SK-N-SH (cell line): ENCODE results near the gene CALB2. TPM values are rescaled to one million over a fixed set of nuclear protein-coding genes. Genes with fewer than 3 reads are reported as not detected.

Experiments
- CTCF ChIA-PET: fragments of 300-600, 350-600 bp; formaldehyde crosslinking; extraction: SDS; loops from one replicate; lab custom pipeline; 2021; lab: Yijun Ruan, JAX
- POLR2A ChIA-PET: fragments of 350-600 bp; sonication (Branson Sonifier 250); formaldehyde crosslinking; extraction: SDS; loops from one replicate; lab custom pipeline; 2020; ENCODE audit warnings: antibody characterized with exemption, inconsistent platforms; lab: Yijun Ruan, JAX
- DNase-seq: peaks from one replicate; pipeline ENCODE4 v3.0.0; 2012
- H2AFZ ChIP-seq: fragments of 200-600 bp; sonication (generic); 2 replicates; pipeline ENCODE4 v1.8.1; 2016; ENCODE audit warnings: antibody characterized with exemption, mild to moderate bottlenecking, low read depth
- H3F3A ChIP-seq: fragments of 200-600 bp; sonication (generic); replicated peaks from 2 replicates; pipeline ENCODE3; 2016; ENCODE audit warnings: antibody characterized with exemption, mild to moderate bottlenecking; ENCODE audit not compliant: insufficient read depth
- H3K27ac ChIP-seq, 2 experiments: fragments of 200-500 bp in 1 of 2; fragments of 200-600 bp in 1 of 2; sonication (Bioruptor generic) in 1 of 2; sonication (generic), shearing (Covaris generic) in 1 of 2; 2 replicates each; pipeline versions ENCODE4 v1.5.1 to v1.6.1; 2014 to 2016; ENCODE audit warnings: low read depth in 2 of 2, inconsistent platforms in 1 of 2, low read length in 1 of 2, mild to moderate bottlenecking in 1 of 2, mixed read lengths in 1 of 2
- H3K27me3 ChIP-seq: fragments of 200-600 bp; sonication (generic), shearing (Covaris generic); 2 replicates; pipeline ENCODE4 v1.6.1; 2016; ENCODE audit warnings: mixed run types; ENCODE audit not compliant: insufficient read depth
- H3K36me3 ChIP-seq, 2 experiments: fragments of 200-500 bp in 1 of 2; fragments of 200-600 bp in 1 of 2; sonication (Bioruptor generic) in 1 of 2; sonication (generic) in 1 of 2; replicated peaks in 1 of 2; 2 replicates each; pipeline versions ENCODE3 to v1.5.1; 2014 to 2016; ENCODE audit warnings: low read length in 1 of 2, mild to moderate bottlenecking in 1 of 2; ENCODE audit not compliant: insufficient read depth in 2 of 2, control insufficient read depth in 1 of 2
- H3K4me1 ChIP-seq, 2 experiments: fragments of 200-500 bp in 1 of 2; fragments of 200-600 bp in 1 of 2; sonication (Bioruptor generic) in 1 of 2; sonication (generic), shearing (Covaris generic) in 1 of 2; 2 replicates each; pipeline versions ENCODE4 v1.5.1 to v1.6.1; 2014 to 2016; ENCODE audit warnings: low read depth in 1 of 2, low read length in 1 of 2, mixed run types in 1 of 2; ENCODE audit not compliant: insufficient read depth in 2 of 2, control insufficient read depth in 1 of 2
- H3K4me2 ChIP-seq: fragments of 200-600 bp; sonication (generic), shearing (Covaris generic); 2 replicates; pipeline ENCODE4 v1.6.1; 2017; ENCODE audit warnings: mixed run types
- H3K4me3 ChIP-seq, 2 experiments: fragments of 200-500 bp in 1 of 2; fragments of 200-600 bp in 1 of 2; sonication (Bioruptor generic) in 1 of 2; sonication (generic), shearing (Covaris generic) in 1 of 2; 2 replicates each; pipeline versions ENCODE4 v1.5.1 to v1.8.1; 2014 to 2016; ENCODE audit warnings: low read depth in 2 of 2, inconsistent platforms in 1 of 2, low read length in 1 of 2, mild to moderate bottlenecking in 1 of 2, mixed read lengths in 1 of 2, moderate library complexity in 1 of 2
- H3K79me2 ChIP-seq: fragments of 200-600 bp; sonication (generic); 2 replicates; pipeline ENCODE4 v1.8.1; 2017; ENCODE audit warnings: mild to moderate bottlenecking; ENCODE audit not compliant: insufficient read depth
- H3K9ac ChIP-seq: fragments of 200-600 bp; sonication (generic); 2 replicates; pipeline ENCODE4 v1.6.1; 2017; ENCODE audit warnings: mixed run types
- H3K9me2 ChIP-seq: fragments of 200-600 bp; sonication (generic); 2 replicates; pipeline ENCODE4 v1.6.1; 2017; ENCODE audit warnings: mixed run types
- H3K9me3 ChIP-seq: fragments of 200-600 bp; sonication (generic); 2 replicates; pipeline ENCODE4 v1.6.1; 2017; ENCODE audit warnings: mixed run types, mild to moderate bottlenecking, moderate library complexity
- H4K20me1 ChIP-seq: fragments of 200-600 bp; sonication (generic); 2 replicates; pipeline ENCODE4 v1.6.1; 2017; ENCODE audit warnings: mild to moderate bottlenecking, mixed run types; ENCODE audit not compliant: insufficient read depth
- CHD2 ChIP-seq: fragments of 150-350 bp; IDR thresholded peaks from 2 replicates; pipeline ENCODE4 v1.6.1; 2018; ENCODE audit warnings: low read length; ENCODE audit not compliant: partially characterized antibody
- CTCF ChIP-seq: fragments of 200-600 bp; sonication (generic); IDR thresholded peaks from 2 replicates; pipeline ENCODE4 v1.6.1; 2017; ENCODE audit warnings: antibody characterized with exemption, mild to moderate bottlenecking, moderate library complexity
- ELF1 ChIP-seq: IDR thresholded peaks from 2 replicates; pipeline ENCODE4 v1.4.0; 2012
- EP300 ChIP-seq, 2 experiments: IDR thresholded peaks; 2 replicates each; pipeline versions ENCODE4 v1.4.0 to v1.6.1; 2012; ENCODE audit warnings: borderline replicate concordance in 1 of 2, low read depth in 1 of 2, low read length in 1 of 2
- FOSL2 ChIP-seq: IDR thresholded peaks from 2 replicates; pipeline ENCODE4 v1.4.0; 2012; ENCODE audit warnings: low read depth, mild to moderate bottlenecking, moderate library complexity, borderline replicate concordance
- FOXJ3 ChIP-seq: sonication (generic); formaldehyde crosslinking; IDR thresholded peaks from 2 replicates; pipeline ENCODE4 v1.5.1; 2020; ENCODE audit warnings: mild to moderate bottlenecking, missing genetic modification reagents
- FOXM1 ChIP-seq: IDR thresholded peaks from 2 replicates; pipeline ENCODE4 v1.4.0; 2012; ENCODE audit warnings: low read depth, mild to moderate bottlenecking
- GATA2 ChIP-seq: sonication (generic); formaldehyde crosslinking; IDR thresholded peaks from 2 replicates; pipeline ENCODE4 v1.5.0; 2020; ENCODE audit warnings: mild to moderate bottlenecking, missing genetic modification reagents
- JUND ChIP-seq: IDR thresholded peaks from 2 replicates; pipeline ENCODE4 v1.4.0; 2012
- MAX ChIP-seq: IDR thresholded peaks from 2 replicates; pipeline ENCODE4 v1.4.0; 2012; ENCODE audit warnings: low read depth
- MEF2A ChIP-seq: IDR thresholded peaks from 2 replicates; pipeline ENCODE4 v1.4.0; 2012; ENCODE audit warnings: low read depth, borderline replicate concordance
- MXI1 ChIP-seq: IDR thresholded peaks from 2 replicates; pipeline ENCODE4 v1.6.1; 2012; ENCODE audit warnings: mild to moderate bottlenecking, low read depth, low read length, improper control_type of control experiment
- NRF1 ChIP-seq: IDR thresholded peaks from 2 replicates; pipeline ENCODE4 v1.6.1; 2012; ENCODE audit warnings: low read depth, mild to moderate bottlenecking, low read length
- RAD21 ChIP-seq: IDR thresholded peaks from 2 replicates; pipeline ENCODE4 v1.6.1; 2012; ENCODE audit warnings: mild to moderate bottlenecking, low read length
- REST ChIP-seq: IDR thresholded peaks from 2 replicates; pipeline ENCODE4 v1.6.1; 2012; ENCODE audit warnings: mild to moderate bottlenecking, low read depth, low read length, moderate library complexity
- RFX5 ChIP-seq: IDR thresholded peaks from 2 replicates; pipeline ENCODE4 v1.6.1; 2012; ENCODE audit warnings: mild to moderate bottlenecking, improper control_type of control experiment, low read length
- RXRA ChIP-seq: IDR thresholded peaks from 2 replicates; pipeline ENCODE4 v1.4.0; 2012; ENCODE audit warnings: low read depth, mild to moderate bottlenecking, borderline replicate concordance
- SIN3A ChIP-seq: IDR thresholded peaks from 2 replicates; pipeline ENCODE4 v1.6.1; 2012; ENCODE audit warnings: low read depth, mild to moderate bottlenecking, low read length, moderate library complexity, borderline replicate concordance
- TCF12 ChIP-seq: IDR thresholded peaks from 2 replicates; pipeline ENCODE4 v1.4.0; 2012
- USF1 ChIP-seq: IDR thresholded peaks from 2 replicates; pipeline ENCODE4 v1.4.0; 2012; ENCODE audit warnings: low read depth, borderline replicate concordance
- WGBS: methylation state at CpG from one replicate; pipeline ENCODE4 v1.1.6; 2017; ENCODE audit warnings: low lambda C conversion rate; 5-methylcytosine and 5-hydroxymethylcytosine counted together
- polyA plus RNA-seq, 3 experiments: library from polyadenylated mRNA; depleted of rRNA; stranded (reverse); fragments of >200 nt; gene quantifications; 2 replicates each; pipeline ENCODE4 v1.2.3, GENCODE V29; 2012

Gene CALB2
- polyA plus RNA-seq, 1 of the 3 experiments (the other 2 are of a cell fraction), result 0.12 TPM

GRCh38 chr16:71380831-71381230 lies 22.3 kb downstream of the CALB2 start:
- POLR2A ChIA-PET, result no interaction called here
- WGBS, result 14% methylated on average over 6 of the region's 6 CpGs

GRCh38 chr16:71383054-71383773 lies 24.7 kb downstream of the CALB2 start:
- CTCF ChIA-PET, result interaction anchor here (0.9 to 2.7 kb wide), 3 partner anchors 26 to 72 kb away, joined by 4 to 7 read pairs (median 5); no protein-coding TSS in a partner anchor
- Histone ChIP-seq H3K4me2 (no peak overlapping the region), H3K9ac (no peak overlapping the region), H3K9me3 (no peaks in the 10 kb centered on the region), H3K9me2 (no peaks in the 10 kb centered on the region), H3F3A (no peaks in the 10 kb centered on the region), H3K4me1 (no peaks in the 10 kb centered on the region), H3K79me2 (no peaks in the 10 kb centered on the region), H2AFZ (no peak overlapping the region), H3K27ac (no peak overlapping the region), H3K36me3 (no peaks in the 10 kb centered on the region), H4K20me1 (no peaks in the 10 kb centered on the region), H3K4me3 (no peak overlapping the region), H3K27me3 (peaks cover 8% of the 10 kb centered on the region; the same call in 1 of the 2 replicates)
- POLR2A ChIA-PET, result no interaction called here
- DNase-seq, result no peak
- 50% methylated on average over 7 of the region's 11 CpGs for WGBS
- TF ChIP-seq FOXM1 (no peak), REST (no peak), JUND (no peak), EP300 (IDR thresholded peaks at IDR 0.05; ENCODE audit: borderline replicate concordance in 1 of 2, low read depth in 1 of 2, low read length in 1 of 2) (no peak), RAD21 (no peak), NRF1 (no peak), GATA2 (CRISPR knock-in tag) (no peak), USF1 (no peak), FOXJ3 (no peak), RXRA (no peak), FOSL2 (no peak), SIN3A (no peak), MAX (no peak), RFX5 (no peak), MXI1 (no peak), MEF2A (no peak), CHD2 (no peak), CTCF (no peak)

More at GRCh38 chr16:71380831-71381230, 22.3 kb downstream of the CALB2 start:
- H2AFZ ChIP-seq, result no peak overlapping the region
- no peak overlapping the region for H3K9ac ChIP-seq
- no peaks in the 10 kb centered on the region for H4K20me1 ChIP-seq
- H3K27me3 ChIP-seq, result peaks cover 8% of the 10 kb centered on the region; the same call in 1 of the 2 replicates
- no peaks in the 10 kb centered on the region for H3K9me2 ChIP-seq
- no peaks in the 10 kb centered on the region for H3K9me3 ChIP-seq
- H3K4me2 ChIP-seq, result no peak overlapping the region
- H3K4me3 ChIP-seq, result no peak overlapping the region
- H3K4me1 ChIP-seq, result no peaks in the 10 kb centered on the region
- no peak for DNase-seq
- no peaks in the 10 kb centered on the region for H3K36me3 ChIP-seq
- no peaks in the 10 kb centered on the region for H3F3A ChIP-seq
- TF ChIP-seq ELF1 (no peak), TCF12 (no peak), CHD2 (no peak), MEF2A (no peak)
- no peak overlapping the region for H3K27ac ChIP-seq
- CTCF ChIA-PET, result interaction anchor here (4.6 kb wide), 1 partner anchor 22 kb away, joined by 19 read pairs; the partner anchor contains the start of gene CALB2
- no peaks in the 10 kb centered on the region for H3K79me2 ChIP-seq
